Stimulated activated naive CD8-positive, alpha-beta T cell treated with anti-CD3 and anti-CD28 coated beads, Interleukin-15, Interleukin-2, amounts not matched to agents 100 U/mL and 50 U/mL, for 24 hours (primary cell): ENCODE measurements around the gene CRB3.

Experiments used
- ATAC-seq: fragments of 150-1000 bp; cut with Tn5 transposase; one replicate; pipeline ENCODE4 v1.10.0; 2021
- DNase-seq: peaks from one replicate; pipeline ENCODE4 v3.0.0; 2021

The CRB3 gene

GRCh38 chr19:6466526-6467248 is 2.6 kb downstream of the CRB3 start:
- ATAC-seq: no peak
- DNase-seq: no peak

GRCh38 chr19:6467384-6467783 is 3.3 kb downstream of the CRB3 start:
- no peak for DNase-seq
- ATAC-seq: no peak

DNA sequence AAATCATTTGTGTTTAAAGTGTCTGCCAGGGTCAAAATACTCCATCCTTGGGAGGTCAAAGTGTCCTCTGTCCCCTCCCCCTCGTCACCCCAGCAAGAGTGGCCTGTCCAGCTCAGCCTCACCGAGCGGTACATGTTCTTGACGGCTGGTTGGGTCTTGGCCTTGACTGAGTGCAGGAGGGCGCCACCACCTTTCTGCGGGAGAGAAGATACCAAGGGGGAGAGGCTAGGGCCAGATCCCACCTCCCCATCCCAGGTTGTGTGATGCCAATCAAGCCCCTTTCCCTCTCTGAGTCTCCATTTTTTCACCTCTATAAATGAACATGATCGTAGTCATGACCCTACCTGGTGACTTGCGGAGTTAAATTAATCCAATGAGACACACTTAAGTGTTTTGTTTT is 6.1 kb downstream of the CRB3 start:
- ATAC-seq (no peak), DNase-seq (no peak)

- no peak for DNase-seq
- ATAC-seq: no peak
Observed at GRCh38 chr19:6471076-6471475, 7.0 kb downstream of the CRB3 start.

- ATAC-seq (no peak), DNase-seq (no peak)
Observed at GRCh38 chr19:6472713-6473112, 8.6 kb downstream of the CRB3 start.

DNA sequence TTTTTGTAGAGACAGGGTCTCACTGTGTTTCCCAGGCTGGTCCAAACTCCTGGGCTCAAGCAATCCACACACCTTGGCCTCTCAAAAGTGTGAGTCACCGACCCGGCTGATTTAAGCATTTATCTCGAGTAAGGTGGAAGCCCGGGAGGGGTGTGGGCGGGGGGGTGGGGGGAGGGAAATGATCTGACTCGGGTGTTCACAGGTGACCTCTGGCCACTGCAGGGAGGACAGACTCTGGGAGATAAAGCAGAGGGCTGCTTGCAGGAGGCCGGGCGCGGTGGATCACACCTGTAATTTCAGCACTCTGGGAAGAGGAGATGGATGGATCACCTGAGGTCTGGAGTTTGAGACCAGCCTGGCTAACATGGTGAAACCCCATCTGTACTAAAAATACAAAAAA is 9.6 kb downstream of the CRB3 start:
- ATAC-seq (no peak), DNase-seq (no peak)

GRCh38 chr19:6475321-6476108 is 11.4 kb downstream of the CRB3 start:
- ATAC-seq: no peak
- no peak for DNase-seq

DNA sequence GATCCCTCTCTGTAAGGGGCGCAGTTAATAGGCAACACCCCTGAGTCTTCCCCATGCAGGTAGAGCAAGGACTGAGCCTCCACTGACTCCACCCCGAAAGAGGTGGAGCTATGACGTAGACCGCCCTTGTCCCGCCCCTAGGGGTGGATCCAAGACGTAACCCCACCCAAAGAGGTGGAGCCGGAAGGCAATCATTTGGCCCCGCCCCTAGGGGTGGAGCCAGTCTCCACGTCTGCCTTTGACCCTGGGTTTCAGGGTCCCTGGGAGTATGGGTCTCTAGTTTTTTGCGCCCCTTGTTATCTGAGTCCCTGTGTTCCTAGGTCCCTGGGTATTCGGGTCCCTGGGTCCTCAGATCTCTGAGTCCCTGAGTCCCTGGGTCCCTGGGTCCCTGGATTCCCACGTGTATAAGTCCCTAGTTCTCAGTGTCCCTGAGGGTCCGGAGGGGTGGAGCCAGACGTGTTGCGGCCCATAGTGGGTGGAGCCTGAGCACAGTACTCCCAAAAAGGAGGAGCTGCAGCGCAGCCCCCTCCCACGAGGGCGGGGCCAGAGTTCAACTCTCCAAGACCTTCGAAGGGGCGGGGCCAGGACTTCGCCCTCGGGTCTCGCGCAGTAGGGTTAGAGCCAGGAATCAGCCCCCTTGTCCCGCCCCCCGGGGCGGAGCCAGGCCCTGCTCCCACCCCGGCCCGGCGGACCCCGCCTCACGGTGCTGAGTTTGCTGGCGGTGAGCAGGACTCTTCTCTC is 12.3 kb downstream of the CRB3 start:
- ATAC-seq (peak; percentile 80), DNase-seq (peak; percentile 77)

- DNase-seq (no peak), ATAC-seq (no peak)
Observed at GRCh38 chr19:6476896-6477431, 12.9 kb downstream of the CRB3 start.

DNA sequence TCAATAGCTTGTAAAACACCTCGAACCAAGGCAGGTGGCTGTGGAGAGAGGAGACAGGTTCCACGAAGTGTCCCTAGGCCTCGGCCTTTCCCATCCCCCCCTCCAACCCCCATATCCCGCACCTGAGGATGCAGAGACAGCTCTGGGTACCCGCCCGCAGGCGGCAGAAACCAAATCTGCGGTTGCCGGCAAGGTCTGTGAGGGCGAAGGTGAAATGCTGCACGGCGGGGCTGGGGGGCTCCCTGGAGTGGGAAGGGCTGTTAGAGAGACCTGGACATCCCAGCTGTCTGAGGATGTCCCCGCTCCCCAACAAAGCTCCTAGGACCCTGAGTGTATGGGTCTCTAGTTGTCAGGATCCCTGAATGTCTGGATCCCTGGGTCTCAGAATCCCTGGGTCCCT is 14.7 kb downstream of the CRB3 start:
- no peak for ATAC-seq

DNA sequence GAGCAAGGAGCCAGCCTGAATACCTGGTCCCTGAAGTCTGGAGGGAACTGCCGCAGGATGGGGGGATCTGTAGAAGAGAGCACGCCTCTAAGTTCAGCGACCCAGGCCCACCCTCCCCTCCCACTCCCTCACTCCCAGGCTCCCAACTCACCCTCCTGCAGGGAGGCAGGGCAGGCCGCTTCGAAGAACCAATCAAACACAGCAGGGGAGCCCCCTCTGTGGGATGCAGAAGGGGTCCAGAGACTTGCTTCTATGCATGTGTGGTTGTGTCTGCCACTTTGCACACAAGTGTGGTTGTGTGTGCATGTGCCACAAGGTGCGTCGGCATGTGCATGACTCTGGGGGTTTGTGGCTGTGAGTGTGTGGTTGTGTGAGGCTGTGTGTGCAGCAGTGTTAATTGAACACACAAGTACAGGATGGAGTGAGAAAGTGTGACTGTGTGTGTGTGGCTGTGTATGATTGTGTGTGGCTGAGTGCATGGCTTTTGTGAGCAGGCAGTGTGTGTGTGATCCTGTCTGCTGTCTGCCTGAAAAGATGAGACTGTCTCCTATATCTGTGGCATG is 15.8 kb downstream of the CRB3 start:
- ATAC-seq (no peak), DNase-seq (no peak)

More for the DNA sequence above, 14.7 kb downstream of the CRB3 start:
- no peak for DNase-seq

- peak; percentile 22 for ATAC-seq
- peak; percentile 41 for DNase-seq
Observed at GRCh38 chr19:6480848-6481415, 16.9 kb downstream of the CRB3 start.

DNA sequence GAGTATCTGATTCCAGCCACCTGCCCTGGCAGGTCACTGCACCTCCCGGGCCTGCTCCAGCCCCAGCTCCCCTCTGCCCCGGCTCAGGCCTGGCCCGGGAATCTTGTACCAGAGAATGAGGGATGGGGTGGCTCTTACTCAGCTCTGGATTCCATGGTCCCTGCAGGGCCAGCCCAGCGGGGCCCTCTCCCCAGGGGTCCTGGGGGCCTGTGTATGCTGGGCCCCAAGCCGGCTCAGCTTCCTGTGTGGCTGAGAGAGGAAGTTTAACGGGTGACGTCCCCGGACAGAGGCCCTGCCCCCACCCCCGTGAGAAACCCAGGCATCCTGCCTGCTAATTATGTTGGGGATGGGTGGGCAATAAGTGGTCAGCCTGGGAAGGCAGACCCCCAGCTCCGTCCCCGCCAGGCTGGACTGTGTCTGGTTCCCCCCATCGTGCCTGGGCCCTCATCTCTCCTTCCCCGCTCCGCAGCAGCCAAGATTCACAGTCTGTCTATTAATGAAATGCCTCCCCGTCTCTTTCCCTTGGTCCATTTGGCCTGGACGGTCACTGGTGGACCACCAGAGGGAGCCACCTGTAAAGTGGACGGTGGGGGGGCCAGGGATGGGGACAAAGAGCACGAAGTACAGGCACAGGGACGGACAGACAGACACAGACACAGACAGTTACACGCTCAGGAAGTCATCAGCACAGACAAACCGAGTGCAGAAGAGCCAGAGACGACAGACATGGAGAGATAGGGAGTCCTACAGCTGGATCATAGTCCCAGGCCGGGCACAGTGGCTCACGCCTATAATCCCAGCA is 17.7 kb downstream of the CRB3 start, which contains the start of gene DENND1C:
Gene DENND1C, minus strand, starts transcription at position 247 of the 802 bp plus-strand sequence. Its CDS starts 92 bp downstream, at position 155.
- peak; percentile 84 for ATAC-seq
- DNase-seq: peak; percentile 78

- ATAC-seq: no peak
Observed at GRCh38 chr19:6482343-6482686, 18.2 kb downstream of the CRB3 start.

GRCh38 chr19:6483235-6483634 is 19.2 kb downstream of the CRB3 start:
- no peak for ATAC-seq
- no peak for DNase-seq

More at GRCh38 chr19:6482343-6482686, 18.2 kb downstream of the CRB3 start:
- DNase-seq: peak; percentile 16

DNA sequence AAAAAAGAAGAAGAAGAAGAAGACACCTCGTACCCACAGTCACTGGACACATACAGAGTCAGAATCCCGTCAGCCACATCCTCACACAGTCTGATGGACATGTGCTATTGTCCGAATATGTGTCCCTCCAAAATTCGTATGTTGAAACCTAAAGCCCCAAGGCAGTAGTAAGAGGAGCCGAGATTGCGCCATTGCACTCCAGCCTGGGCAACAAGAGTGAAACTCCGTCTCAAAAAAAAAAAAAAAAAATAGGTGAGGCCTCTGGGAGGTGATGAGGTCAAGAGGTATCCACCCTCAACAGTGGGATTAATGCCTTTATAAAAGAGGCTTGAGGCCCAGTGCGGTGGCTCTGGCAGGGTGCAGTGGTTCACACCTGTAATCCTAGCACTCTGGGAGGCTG is 20.2 kb downstream of the CRB3 start:
- ATAC-seq: no peak
- DNase-seq: no peak

GRCh38 chr19:6484831-6485230 is 20.8 kb downstream of the CRB3 start:
- ATAC-seq: no peak
- DNase-seq: no peak

- peak; percentile 77 for ATAC-seq
Observed at GRCh38 chr19:6489278-6490061, 25.4 kb downstream of the CRB3 start.

DNA sequence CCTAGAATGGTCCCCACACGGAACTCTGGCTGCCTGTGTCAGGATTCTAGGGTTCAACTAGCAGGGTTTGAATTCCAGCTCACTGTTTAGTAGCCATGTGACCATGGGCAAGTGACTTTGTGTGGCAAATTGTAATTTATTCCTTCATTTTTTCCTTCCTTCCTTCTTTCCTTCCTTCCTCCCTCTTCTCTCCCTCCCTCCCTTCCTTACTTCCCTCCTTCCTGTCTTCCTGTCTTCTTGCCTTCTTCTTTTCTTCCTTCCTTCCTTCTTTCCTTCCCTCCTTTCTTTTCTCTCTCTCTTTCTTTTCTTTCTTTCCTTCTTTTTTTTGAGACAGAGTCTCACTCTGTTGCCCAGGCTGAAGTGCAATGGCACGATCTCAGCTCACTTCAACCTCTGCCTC is 26.1 kb downstream of the CRB3 start:
- DNase-seq (no peak), ATAC-seq (no peak)

More at GRCh38 chr19:6489278-6490061, 25.4 kb downstream of the CRB3 start:
- DNase-seq: no peak
